Breast epithelium (tissue), 3 donors: ENCODE data around the gene PLXNA2.

Experiments used
- CTCF ChIP-seq, 3 donors: fragments of 450-650 bp; IDR thresholded peaks; one replicate each; pipeline ENCODE4 v1.5.1; 2016 to 2017; ENCODE audit warnings: antibody characterized with exemption in 3 of 3, mild to moderate bottlenecking in 3 of 3, moderate library complexity in 3 of 3
- POLR2A ChIP-seq: fragments of 450-650 bp; IDR thresholded peaks from one replicate; pipeline ENCODE4 v1.6.1; 2016; ENCODE audit warnings: antibody characterized with exemption, mild to moderate bottlenecking, moderate library complexity
- POLR2AphosphoS5 ChIP-seq, 3 donors: sonication (generic); formaldehyde crosslinking; IDR thresholded peaks; one replicate each; pipeline ENCODE4 v1.6.1; 2017; ENCODE audit warnings: antibody characterized with exemption in 3 of 3

GRCh38 chr1:207998691-207999090 is 245.5 kb downstream of the PLXNA2 start:
- TF ChIP-seq CTCF (IDR thresholded peaks at IDR 0.05) (no peak), POLR2A (no peak), POLR2AphosphoS5 (IDR thresholded peaks at IDR 0.05) (no peak)
